Measurements from ENCODE around the gene TEN1. TPM values are rescaled to one million over a fixed set of nuclear protein-coding genes. Genes with fewer than 3 reads are reported as not detected.

TEN1 gene
- total and polyA plus RNA-seq, 2 of the 13 experiments (the other 11 are each of a cell fraction or from before 2014, with no cell fraction given) = 18.0 to 21.3 TPM

DNA sequence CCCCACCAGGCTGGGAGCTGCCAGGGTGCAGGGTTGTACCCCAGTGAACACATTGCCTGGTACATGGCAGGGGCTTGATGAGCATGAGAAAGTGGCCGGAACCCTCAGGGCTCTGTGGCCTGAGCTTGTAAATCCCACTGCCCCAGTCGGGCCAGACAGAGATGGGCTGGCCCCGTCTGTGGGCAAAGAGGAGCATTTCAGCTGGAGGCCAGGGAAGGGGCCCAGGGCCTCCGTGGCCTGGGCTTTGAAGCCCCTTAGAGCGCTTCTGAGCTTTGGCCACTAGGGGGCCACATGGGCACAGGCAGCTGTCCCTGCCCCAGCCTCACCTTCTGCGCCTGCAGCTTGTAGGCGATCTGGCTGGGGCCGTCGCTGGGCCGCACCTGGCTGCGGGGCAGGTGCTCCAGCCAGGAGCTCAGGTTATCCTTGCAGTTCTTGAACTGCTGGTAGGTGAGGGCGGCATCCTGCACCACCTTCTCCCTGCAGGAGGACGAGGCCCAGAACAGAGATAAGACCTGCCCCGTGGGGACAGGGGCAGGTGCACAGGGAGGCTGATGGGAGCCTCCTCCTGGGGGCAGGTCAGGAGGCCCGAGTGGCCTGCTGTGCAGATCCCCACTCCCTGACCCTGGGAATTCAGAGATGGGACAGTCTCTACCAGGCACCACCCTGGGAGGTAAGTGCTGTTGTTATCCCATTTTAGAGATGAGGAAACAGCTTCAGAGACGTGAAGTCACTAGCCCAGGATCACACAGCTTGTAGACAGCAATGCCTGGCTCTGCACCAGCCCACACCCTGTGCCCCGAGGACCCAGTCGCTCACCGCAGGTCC lies 35.3 kb downstream of the TEN1 start (continued):
- 0 out of 2 replicates have a peak, but pooled peaks have one; percentile 34 for TF ChIP-seq PPARG (CRISPR knock-in tag; conservative IDR thresholded peaks at IDR 0.05)
- TF ChIP-seq THAP11 (CRISPR knock-in tag; IDR thresholded peaks at IDR 0.05) = peak; percentile 64
- 0 out of 2 replicates have a peak, but pooled peaks have one; percentile 51 for TF ChIP-seq ELF1 (CRISPR knock-in tag; IDR thresholded peaks at IDR 0.05)
- no peak for TF ChIP-seq ZNF24 (IDR thresholded peaks at IDR 0.05)
- no peak for TF ChIP-seq ARHGAP35 (CRISPR knock-in tag; IDR thresholded peaks at IDR 0.05; ENCODE audit: borderline replicate concordance)
- TF ChIP-seq ZNF549 (CRISPR knock-in tag; IDR thresholded peaks at IDR 0.05) = no peak
- TF ChIP-seq ZNF207 (IDR thresholded peaks at IDR 0.05; ENCODE audit: borderline replicate concordance) = no peak
- peak; percentile 58; the same call in 1 of the 2 replicates for TF ChIP-seq ZC3H13 (CRISPR knock-in tag; IDR thresholded peaks at IDR 0.05)
- TF ChIP-seq, protein P1, sequence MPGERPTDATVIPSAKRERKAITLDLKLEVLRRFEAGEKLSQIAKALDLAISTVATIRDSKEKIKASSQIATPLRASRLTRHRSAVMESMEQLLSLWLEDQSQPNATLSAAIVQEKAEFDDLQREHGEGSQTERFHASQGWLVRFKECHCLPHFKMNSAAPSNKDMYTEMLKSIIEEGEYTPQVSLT (CRISPR knock-in tag; IDR thresholded peaks at IDR 0.05; ENCODE audit: borderline replicate concordance, low read depth) = no peak
- TF ChIP-seq, protein P2, sequence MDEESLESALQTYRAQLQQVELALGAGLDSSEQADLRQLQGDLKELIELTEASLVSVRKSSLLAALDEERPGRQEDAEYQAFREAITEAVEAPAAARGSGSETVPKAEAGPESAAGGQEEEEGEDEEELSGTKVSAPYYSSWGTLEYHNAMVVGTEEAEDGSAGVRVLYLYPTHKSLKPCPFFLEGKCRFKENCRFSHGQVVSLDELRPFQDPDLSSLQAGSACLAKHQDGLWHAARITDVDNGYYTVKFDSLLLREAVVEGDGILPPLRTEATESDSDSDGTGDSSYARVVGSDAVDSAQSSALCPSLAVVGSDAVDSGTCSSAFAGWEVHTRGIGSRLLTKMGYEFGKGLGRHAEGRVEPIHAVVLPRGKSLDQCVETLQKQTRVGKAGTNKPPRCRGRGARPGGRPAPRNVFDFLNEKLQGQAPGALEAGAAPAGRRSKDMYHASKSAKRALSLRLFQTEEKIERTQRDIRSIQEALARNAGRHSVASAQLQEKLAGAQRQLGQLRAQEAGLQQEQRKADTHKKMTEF (CRISPR knock-in tag; IDR thresholded peaks at IDR 0.05) = peak; percentile 46; the same call in 1 of the 2 replicates
- TF ChIP-seq ZFP1 (CRISPR knock-in tag; IDR thresholded peaks at IDR 0.05) = no peak
- no peak for TF ChIP-seq RORA (CRISPR knock-in tag; IDR thresholded peaks at IDR 0.05)
- TF ChIP-seq SMAD1 (CRISPR knock-in tag; IDR thresholded peaks at IDR 0.05; ENCODE audit: borderline replicate concordance, low read depth) = peak; percentile 79; the same call in 1 of the 2 replicates
- TF ChIP-seq REPIN1 (CRISPR knock-in tag; IDR thresholded peaks at IDR 0.05; ENCODE audit: borderline replicate concordance, low read depth) = peak; percentile 52; the same call in 1 of the 2 replicates
- TF ChIP-seq, protein P3, sequence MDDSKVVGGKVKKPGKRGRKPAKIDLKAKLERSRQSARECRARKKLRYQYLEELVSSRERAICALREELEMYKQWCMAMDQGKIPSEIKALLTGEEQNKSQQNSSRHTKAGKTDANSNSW (CRISPR knock-in tag; IDR thresholded peaks at IDR 0.05; ENCODE audit: borderline replicate concordance) = no peak
- no peak for TF ChIP-seq SP1 (IDR thresholded peaks at IDR 0.05)
- TF ChIP-seq SP1 (CRISPR knock-in tag; IDR thresholded peaks at IDR 0.05) = no peak
- no peak; the same call in 1 of the 2 replicates for TF ChIP-seq NR2F6 (IDR thresholded peaks at IDR 0.05)
- 0 out of 2 replicates have a peak, but pooled peaks have one; percentile 15 for TF ChIP-seq NR2F6 (CRISPR knock-in tag; IDR thresholded peaks at IDR 0.05)
- no peak for TF ChIP-seq ARID2 (CRISPR knock-in tag; IDR thresholded peaks at IDR 0.05; ENCODE audit: borderline replicate concordance)
- TF ChIP-seq, protein P4, sequence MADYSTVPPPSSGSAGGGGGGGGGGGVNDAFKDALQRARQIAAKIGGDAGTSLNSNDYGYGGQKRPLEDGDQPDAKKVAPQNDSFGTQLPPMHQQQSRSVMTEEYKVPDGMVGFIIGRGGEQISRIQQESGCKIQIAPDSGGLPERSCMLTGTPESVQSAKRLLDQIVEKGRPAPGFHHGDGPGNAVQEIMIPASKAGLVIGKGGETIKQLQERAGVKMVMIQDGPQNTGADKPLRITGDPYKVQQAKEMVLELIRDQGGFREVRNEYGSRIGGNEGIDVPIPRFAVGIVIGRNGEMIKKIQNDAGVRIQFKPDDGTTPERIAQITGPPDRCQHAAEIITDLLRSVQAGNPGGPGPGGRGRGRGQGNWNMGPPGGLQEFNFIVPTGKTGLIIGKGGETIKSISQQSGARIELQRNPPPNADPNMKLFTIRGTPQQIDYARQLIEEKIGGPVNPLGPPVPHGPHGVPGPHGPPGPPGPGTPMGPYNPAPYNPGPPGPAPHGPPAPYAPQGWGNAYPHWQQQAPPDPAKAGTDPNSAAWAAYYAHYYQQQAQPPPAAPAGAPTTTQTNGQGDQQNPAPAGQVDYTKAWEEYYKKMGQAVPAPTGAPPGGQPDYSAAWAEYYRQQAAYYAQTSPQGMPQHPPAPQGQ (CRISPR knock-in tag; IDR thresholded peaks at IDR 0.05; ENCODE audit: borderline replicate concordance) = no peak
- peak; percentile 64; the same call in 1 of the 2 replicates for TF ChIP-seq ZNF331 (CRISPR knock-in tag; IDR thresholded peaks at IDR 0.05)
- TF ChIP-seq ZNF274 (CRISPR knock-in tag; IDR thresholded peaks at IDR 0.05) = no peak

Data from HepG2 (cell line).